Type B pancreatic cell (in vitro differentiated cells): Measurements from ENCODE around the gene PHLPP1. TPM values are rescaled to one million over a fixed set of nuclear protein-coding genes. Genes with fewer than 3 reads are reported as not detected.

Source experiments
- DNase-seq: peaks from one replicate; pipeline ENCODE4 v3.0.0; 2021; ENCODE audit warnings: mixed read lengths; ENCODE audit not compliant: unreplicated experiment; ENCODE audit errors: extremely low spot score
- H3K27ac Mint-ChIP-seq: 2 replicates; pipeline ENCODE4 v1.8.0; 2021; ENCODE audit warnings: mild to moderate bottlenecking, mixed read lengths
- H3K27me3 Mint-ChIP-seq: 2 replicates; pipeline ENCODE4 v1.8.0; 2021; ENCODE audit warnings: mixed read lengths
- H3K36me3 Mint-ChIP-seq: 2 replicates; pipeline ENCODE4 v1.8.0; 2021; ENCODE audit warnings: mixed read lengths
- H3K4me1 Mint-ChIP-seq: one replicate; pipeline ENCODE4 v1.8.0; 2021; ENCODE audit warnings: mixed read lengths; ENCODE audit not compliant: unreplicated experiment
- H3K4me3 Mint-ChIP-seq: 2 replicates; pipeline ENCODE4 v1.8.0; 2021; ENCODE audit warnings: mild to moderate bottlenecking, mixed read lengths
- H3K9me3 Mint-ChIP-seq: 2 replicates; pipeline ENCODE4 v1.8.0; 2021; ENCODE audit warnings: mixed read lengths
- total RNA-seq: library from RNA; stranded (reverse); gene quantifications from 2 replicates; pipeline ENCODE4 v1.2.1, GENCODE V29; 2021; ENCODE audit warnings: low replicate concordance
- TF ChIP-seq, protein P1 (sequence below): fragments of 200-600 bp; sonication (generic); conservative IDR thresholded peaks from 2 replicates; pipeline ENCODE4 v1.5.0; 2021; ENCODE audit warnings: antibody characterized with exemption, mild to moderate bottlenecking

Gene PHLPP1
- total RNA-seq, 1 donor from 2014 or later, result 28.5 TPM

DNA sequence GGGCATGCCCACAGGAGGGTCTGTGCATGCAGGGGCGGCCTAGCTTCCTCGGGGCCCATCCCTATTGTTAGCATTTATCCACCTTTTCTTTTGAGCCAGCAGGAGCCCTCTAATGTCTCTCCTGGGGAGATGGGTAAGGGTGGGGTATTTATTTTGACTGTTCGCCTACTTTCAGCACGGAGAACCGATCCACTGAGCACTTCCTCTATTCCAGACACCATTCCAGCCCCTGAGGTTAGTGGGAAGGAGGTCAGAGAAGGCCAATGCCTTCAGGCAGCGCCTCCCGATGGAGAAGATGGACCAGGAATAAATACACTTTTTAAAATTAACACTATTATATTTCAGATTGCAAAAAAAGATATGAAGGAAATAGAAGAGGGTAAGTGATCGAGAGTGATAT is 276.0 kb downstream of the PHLPP1 start:
- no peak for DNase-seq
- peaks cover 1% of the 10 kb centered on the region for H3K4me1 Mint-ChIP-seq
- TF ChIP-seq, protein P1, sequence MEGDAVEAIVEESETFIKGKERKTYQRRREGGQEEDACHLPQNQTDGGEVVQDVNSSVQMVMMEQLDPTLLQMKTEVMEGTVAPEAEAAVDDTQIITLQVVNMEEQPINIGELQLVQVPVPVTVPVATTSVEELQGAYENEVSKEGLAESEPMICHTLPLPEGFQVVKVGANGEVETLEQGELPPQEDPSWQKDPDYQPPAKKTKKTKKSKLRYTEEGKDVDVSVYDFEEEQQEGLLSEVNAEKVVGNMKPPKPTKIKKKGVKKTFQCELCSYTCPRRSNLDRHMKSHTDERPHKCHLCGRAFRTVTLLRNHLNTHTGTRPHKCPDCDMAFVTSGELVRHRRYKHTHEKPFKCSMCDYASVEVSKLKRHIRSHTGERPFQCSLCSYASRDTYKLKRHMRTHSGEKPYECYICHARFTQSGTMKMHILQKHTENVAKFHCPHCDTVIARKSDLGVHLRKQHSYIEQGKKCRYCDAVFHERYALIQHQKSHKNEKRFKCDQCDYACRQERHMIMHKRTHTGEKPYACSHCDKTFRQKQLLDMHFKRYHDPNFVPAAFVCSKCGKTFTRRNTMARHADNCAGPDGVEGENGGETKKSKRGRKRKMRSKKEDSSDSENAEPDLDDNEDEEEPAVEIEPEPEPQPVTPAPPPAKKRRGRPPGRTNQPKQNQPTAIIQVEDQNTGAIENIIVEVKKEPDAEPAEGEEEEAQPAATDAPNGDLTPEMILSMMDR, result no peak
- H3K4me3 Mint-ChIP-seq, result no peak overlapping the region
- H3K27ac Mint-ChIP-seq, result peak overlapping the region; percentile 54
- peaks cover 3% of the 10 kb centered on the region for H3K27me3 Mint-ChIP-seq
- no peaks in the 10 kb centered on the region for H3K36me3 Mint-ChIP-seq
- H3K9me3 Mint-ChIP-seq, result no peaks in the 10 kb centered on the region

DNA sequence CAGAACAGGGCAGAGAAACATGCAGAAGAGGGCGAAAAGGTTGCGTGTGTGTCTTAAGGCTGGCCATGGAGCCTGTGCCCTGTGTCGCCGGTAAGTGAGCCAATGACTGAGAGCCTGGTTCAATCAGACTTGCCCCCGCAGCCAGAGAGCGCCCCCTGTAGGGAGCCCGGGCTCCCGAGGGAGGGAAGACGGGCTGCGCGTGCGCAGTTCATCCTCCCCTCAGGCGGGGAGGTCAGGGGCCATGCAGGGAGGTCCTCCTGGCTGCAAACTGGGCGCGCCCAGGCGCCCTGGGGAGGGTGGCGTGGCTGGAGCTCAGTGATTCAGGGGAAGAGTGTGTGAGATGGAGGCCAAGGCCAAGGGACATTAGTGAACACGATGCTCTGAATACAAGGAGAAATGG is 276.6 kb downstream of the PHLPP1 start:
- Mint-ChIP-seq H3K4me1 (peaks cover 4% of the 10 kb centered on the region), H3K27ac (no peak overlapping the region), H3K4me3 (no peak overlapping the region), H3K27me3 (peaks cover 3% of the 10 kb centered on the region), H3K9me3 (no peaks in the 10 kb centered on the region), H3K36me3 (no peaks in the 10 kb centered on the region)
- TF ChIP-seq, protein P1, result no peak
- DNase-seq, result no peak

DNA sequence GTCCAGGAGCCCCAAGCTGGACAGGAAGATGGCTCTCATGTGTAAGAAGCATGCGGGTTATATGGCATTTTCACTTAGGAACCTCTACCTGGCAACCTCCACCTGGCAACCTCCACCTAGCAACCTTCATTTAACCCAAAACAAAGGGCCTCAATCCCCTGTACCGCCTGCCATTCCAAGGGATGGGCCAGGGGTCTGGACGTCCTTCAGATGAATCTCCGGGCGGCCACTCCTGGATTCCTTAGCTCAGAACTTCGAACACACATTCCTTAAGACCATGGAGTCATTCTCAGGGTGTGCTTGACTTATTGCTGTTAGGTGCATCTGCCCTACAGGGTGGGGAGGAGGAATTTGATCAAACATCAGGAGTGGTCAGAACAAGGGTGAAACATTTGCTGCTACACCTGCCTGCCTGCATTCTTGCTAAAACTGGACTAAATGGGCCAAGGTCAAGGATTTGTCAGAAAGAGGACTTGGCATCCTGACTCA is 277.6 kb downstream of the PHLPP1 start:
- Mint-ChIP-seq H3K4me1 (peaks cover 8% of the 10 kb centered on the region), H3K4me3 (peak overlapping the region; percentile 50), H3K9me3 (no peaks in the 10 kb centered on the region), H3K27me3 (peaks cover 3% of the 10 kb centered on the region), H3K27ac (peak overlapping the region; percentile 85), H3K36me3 (no peaks in the 10 kb centered on the region)
- no peak for DNase-seq
- TF ChIP-seq, protein P1, result no peak

DNA sequence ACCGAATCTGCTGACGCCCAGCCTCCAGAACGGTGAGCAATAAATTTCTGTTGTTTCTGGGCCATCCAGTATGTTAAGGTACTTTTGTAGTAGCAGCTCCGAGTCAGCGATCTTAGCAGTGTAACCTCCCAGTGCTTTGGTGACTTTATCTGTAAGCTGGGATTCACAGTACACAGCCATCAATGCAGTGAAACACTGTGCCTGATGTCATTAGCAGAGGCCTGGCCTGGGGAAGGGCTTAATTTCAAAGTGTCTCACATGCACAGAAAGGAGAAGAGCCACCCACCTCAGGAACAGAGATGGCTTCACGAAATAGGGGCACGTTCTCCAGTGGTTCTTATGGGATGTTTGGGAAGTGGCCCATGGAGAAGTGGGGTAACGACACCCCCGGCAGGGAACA is 281.2 kb downstream of the PHLPP1 start:
- no peak for DNase-seq
- Mint-ChIP-seq H3K4me1 (peaks cover 8% of the 10 kb centered on the region), H3K36me3 (no peaks in the 10 kb centered on the region), H3K27ac (no peak overlapping the region), H3K9me3 (no peaks in the 10 kb centered on the region), H3K27me3 (peaks cover 3% of the 10 kb centered on the region), H3K4me3 (no peak overlapping the region)
- TF ChIP-seq, protein P1, result no peak

DNA sequence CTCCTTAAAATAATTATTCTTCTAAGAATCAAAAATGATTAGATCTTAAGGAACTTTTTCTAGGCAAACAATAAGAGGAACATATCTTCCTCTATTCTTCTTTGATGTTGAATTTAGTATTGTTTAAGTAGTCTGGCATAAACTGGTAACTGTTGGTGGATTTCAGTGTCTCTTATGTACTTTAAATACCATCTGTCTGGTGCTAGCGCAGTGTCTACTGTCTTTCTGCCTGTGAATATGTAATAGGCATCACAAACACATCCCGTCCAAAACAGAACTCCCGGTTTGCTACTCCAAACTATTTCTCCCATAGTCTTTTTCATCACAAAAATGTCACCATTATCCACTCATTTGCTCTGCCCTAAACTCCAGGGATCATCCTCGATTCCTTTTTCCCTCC is 281.7 kb downstream of the PHLPP1 start:
- peaks cover 8% of the 10 kb centered on the region for H3K4me1 Mint-ChIP-seq

More for the DNA sequence above, 281.7 kb downstream of the PHLPP1 start:
- DNase-seq, result no peak
- Mint-ChIP-seq H3K27me3 (peaks cover 3% of the 10 kb centered on the region), H3K4me3 (peak overlapping the region; percentile 41), H3K27ac (peak overlapping the region; percentile 37), H3K36me3 (no peaks in the 10 kb centered on the region), H3K9me3 (no peaks in the 10 kb centered on the region)
- TF ChIP-seq, protein P1, result no peak
